Activated CD4-positive, alpha-beta T cell treated with anti-CD3 and anti-CD28 coated beads for 1 hour (primary cell): ENCODE results near the gene RETREG1.
"Not testable (repeated sequence)": the region's sequence is repeated elsewhere in the genome, so short reads cannot be mapped to it uniquely, and the experiment has no call there.

Experiments
- DNase-seq: peaks from one replicate; pipeline ENCODE4 v3.0.0-alpha.2; 2020

The RETREG1 gene

DNA sequence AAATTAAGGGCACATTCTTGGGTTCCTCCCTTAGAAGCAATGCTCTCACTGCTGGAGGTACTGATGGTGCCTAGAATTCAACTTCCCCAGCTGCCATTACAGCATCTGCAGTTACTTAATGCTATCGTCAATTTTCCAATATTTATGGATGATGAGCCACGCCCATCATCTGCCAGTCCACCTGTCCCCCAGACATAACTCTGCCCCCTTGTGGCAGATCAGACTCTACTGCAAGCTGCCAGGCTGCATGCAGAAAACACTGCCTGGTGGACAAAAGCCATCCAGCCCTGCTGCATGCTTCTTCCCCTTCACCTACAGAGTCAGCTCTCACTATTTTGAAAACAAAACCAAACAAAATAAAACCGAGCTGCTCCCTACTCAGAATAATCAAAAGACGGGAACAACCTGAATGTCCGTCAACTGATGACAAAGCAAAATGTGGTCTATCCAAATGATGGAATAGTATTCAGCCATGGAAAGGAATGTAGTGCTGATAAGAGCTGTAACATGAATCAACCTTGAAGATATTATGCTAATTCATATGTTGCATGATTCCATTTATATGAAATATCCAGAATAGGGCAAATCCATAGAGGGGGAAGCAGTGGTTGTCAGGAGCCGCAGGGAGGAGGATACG is 66.4 kb downstream of the RETREG1 start:
- no peak for DNase-seq

DNA sequence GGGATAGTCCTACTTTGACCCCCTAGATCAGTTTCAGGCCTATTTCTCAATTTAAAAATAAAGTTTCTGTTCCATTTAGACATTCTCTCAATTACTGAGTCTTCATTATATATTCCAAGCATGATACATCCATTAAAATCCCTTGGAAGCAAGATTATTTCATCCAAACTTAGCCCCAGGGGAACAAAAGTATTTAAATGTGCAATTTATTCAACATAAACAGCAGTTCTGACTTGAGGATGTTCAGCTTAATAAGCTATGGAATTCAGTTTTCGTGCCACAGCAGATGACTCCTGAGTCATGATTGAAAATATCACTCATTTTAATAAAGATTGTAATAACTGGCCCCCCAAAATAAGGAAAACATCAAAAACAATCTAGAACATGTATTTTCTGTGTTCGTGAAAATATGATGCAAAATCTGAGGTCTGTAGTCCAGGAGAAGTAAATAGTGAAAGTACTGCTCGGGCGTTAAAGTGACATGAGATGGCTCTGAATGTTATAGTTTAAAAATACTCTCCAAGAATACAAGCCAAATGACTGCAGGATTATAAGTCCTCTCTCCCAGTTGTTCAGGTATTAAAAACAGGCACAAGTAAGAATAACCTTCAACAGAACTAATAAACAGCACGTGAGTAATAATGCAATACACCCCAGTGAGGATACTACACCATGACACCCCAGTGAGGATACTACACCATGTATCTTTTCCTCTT is 67.1 kb downstream of the RETREG1 start:
- DNase-seq: no peak

DNA sequence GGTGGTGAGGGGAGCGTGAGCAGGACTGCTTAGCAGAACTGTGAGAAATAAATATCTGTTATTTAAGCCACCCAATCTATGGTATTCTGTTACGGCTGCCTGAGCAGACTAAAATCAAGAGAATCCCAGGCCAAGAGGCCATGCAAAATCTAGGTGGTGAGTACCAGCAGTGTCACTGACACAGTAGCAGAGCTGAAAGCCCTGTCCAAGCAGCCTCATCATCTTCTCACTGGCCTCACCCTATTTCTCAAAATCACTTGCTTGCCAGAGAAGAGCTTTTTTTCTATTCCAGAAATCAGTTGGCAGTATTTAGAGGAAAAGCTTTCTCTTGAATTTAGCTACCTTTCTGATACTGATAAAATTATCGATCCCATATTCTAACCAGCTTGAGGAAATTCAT is 68.0 kb downstream of the RETREG1 start:
- DNase-seq: no peak

DNA sequence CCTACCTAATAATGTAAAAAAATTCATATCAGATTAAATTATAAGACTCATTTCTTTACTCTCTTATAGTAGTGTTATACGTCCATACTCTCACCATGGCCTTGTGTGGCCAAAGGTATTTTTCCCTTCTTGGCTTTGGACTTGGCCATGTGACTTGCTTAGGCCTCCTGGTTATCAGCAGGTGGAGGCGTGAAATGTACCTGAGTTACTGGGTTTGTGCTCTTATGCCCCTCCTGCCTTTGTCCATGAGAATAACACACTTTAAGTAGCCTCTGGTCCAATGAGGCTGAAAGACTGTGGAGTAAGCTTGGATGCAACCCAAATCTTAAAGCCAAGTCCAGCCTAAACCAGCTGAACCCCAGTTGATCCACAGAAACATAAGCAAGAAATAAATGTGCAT is 68.7 kb downstream of the RETREG1 start:
- DNase-seq: no peak

DNA sequence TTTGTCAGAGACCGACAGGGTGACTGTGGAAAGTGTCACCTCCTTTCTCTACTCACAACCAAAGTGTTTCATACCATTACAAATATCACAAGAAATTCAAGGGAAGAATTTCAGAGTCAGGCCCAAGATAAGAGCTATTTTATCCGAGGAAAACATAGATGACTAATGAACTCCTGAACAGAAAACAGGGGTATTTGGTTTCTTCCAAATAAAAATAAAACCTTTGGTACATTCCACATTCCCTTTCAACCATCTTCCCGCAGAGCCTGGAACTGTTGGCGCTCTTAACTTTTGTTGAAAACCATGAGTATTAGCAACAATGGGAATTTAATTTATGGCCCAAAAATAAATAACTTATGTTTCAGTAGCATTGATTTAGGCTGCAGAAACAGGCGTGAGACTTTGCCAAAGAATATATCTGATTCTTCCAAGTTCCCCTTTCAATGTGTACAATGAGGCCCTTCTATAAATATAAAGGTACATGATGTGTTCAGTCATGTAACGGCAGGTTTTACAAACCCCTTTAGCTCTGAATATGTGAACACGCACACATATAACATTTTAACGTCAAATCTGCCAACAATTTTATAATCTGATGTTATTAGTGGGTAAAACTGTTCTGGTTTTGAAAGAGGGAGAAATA is 69.5 kb downstream of the RETREG1 start:
- DNase-seq: no peak

DNA sequence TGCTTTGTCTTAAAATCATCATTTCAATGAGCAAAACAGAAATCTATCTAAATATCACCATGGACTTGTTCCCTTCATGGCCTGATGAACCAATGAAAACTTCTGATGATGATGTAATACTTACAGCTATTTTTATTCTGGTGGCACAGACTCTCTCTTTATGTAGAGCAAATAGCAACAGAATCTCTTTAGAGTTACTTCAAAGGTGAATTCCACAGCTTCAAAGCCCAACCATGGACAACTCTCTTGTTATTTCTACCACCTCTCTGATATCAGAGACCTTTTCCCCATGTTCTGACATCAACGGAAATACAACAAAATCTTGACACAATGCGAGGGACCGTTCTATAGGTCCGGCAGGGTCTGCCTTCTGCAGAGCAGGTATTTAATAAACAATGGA is 70.1 kb downstream of the RETREG1 start:
- DNase-seq: no peak

DNA sequence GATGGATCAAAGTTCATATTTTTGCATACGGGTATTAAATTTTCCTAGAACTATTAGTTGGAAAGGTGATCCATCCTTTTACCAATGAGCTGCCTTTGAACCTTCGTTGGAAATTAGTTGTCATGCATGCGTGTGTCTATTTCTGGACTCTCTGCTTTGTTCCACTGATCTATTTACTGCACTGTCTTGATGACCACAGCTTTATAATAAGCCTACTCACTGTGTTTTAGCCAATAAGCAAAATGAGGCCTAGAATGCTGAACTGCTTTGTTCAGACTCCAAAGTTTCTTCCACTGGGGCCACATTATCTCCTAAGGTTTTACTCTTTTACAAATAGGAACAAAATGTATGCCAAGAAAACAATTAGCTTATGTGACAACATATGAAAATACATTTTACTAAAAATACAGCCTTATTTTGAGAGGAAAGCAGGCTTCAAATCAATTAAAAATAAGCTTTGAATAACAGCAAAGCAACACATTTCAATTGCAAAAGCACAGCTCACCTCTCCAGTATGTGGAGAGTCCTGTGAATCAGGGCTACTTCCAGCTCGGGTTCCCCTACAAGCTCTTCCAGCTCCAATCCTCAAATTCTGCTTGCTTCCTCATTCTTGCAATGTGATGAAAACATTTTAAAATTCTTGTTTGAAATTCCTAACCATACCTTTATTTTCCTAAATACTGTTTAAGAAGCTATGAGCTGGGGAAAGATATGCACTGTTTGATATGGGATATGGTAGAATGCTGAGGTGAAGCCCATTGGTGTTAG is 72.0 kb downstream of the RETREG1 start:
- DNase-seq: no peak

DNA sequence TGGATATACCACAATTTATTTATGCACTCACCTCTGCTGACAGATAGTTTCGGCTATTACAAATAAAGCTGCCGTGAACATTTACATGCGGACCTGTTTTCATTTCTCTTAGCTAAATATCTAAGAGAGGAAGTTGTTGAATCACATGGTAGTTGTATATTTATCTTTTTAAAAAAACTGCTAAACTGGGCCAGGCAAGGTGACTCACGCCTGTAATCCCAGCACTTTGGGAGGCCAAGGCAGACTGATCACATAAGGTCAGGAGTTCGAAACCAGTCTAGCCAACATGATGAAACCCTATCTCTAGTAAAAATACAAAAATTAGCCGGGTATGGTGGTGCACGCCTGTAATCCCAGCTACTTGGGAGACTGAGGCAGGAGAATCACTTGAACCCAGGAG is 73.6 kb downstream of the RETREG1 start:
- not testable (repeated sequence) for DNase-seq

DNA sequence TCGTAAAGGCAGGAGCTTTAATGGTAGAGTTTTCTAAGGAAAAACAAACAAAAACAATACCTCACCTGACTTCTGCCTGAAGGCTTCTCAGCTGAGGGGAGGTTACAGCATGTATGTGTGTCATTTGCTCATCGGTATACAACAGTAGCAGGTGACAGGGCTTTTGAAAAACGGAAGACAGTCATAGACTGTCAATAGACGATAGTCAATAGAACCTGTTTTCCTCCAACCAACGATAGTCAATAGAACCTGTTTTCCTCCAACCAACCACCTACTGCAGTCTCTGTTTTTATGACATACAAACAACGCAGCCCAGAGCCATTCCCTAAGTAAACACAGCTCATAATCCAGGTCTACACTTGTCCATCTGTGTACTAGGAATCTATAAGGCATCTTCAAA is 74.6 kb downstream of the RETREG1 start:
- DNase-seq: no peak

DNA sequence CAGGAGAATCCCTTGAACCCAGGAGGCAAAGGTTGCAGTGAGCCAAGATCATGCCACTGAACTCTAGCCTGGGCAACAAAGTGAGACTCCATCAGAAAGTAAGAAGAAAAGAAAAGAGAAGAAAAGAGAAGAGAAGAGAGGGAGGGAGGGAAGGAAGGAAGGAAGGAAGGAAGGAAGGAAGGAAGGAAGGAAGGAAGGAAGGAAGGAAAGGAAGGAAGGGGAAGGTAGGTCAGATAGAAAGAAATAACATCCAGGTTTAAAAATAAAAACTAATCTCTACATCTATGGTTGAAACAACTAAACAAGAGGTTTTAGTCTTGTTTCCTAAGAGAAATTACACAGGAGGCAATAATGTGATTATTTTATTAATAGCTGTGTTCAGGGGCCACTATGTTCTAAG is 75.2 kb downstream of the RETREG1 start:
- DNase-seq: not testable (repeated sequence)

DNA sequence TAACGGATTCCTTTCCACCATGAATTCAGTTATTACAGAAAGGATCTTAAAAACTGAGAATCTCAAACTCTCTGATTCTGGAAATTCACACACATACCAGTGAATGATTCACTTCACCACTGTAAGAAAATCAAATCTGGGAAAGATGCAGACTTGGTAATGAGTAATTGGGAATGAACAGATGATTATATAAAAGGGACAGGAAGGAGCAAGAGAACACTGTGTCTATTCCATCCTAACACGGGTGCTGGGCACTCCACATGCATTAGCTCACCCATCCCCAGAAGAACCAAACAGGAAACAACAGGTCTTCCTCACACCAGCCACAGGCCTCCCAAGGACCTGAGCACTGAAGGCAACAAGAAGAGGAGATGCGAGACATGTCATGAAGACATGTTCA is 76.4 kb downstream of the RETREG1 start:
- no peak for DNase-seq

DNA sequence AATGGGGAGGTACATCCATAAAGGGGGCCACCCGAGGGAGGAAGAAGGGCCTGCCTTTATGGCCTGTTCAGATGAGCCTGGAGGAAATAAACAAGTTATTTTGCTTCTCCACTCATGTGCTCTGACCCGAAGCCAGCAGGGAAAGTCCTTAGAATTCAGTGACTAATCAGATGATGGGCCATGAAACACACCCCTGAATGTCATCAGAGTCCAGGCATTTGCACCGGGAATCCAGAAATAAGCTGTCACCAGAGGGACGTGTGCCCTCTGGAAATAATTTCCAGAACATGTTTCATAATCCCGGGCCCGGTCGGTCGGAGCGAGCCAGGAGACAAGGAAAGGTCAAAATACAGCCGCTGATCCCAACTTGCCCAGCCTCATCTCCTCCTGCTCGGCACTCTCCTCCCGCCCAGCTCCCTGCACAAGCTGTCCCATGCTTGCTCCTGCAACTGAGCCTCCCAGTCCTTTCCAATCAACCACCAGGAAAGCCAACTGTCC is 77.6 kb downstream of the RETREG1 start:
- DNase-seq: no peak

DNA sequence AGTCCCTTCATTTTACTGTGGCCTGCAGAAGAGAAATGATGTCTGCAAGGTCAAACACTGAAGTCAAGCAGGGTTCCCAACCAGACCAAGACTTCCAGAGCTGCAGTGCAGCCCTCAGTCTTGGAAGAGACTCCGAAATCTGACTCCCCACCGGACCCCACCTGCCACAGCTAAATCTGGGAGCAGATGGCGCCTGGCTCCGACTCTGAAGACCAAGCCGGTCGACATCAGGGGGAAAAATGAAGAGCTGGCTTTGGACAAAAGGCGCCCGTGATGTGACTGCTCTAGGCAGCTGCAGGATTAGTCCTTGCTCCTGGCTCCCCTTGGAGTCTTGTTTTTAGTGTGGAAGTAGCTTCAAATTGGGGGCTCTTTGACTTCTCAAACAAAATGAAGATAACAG is 78.8 kb downstream of the RETREG1 start:
- DNase-seq: no peak

DNA sequence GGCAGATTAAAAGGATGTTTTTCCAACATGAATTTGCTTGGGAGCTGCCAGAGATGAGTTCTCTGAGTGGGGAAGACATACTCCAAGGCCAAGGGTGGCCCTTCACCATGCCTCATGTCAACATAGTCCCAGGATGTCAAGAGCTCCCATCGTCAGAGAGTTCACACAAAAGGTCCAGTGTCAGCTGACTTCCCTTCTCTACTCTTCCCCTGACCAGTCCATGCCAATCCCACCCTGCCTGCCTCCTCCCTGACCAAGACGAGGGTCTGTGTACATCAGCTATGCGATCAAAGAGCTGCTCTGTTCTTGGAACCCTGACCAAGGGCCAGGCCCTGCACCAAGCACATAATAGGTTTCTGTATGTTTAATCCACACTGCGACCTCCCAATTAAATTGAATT is 80.0 kb downstream of the RETREG1 start:
- no peak for DNase-seq

DNA sequence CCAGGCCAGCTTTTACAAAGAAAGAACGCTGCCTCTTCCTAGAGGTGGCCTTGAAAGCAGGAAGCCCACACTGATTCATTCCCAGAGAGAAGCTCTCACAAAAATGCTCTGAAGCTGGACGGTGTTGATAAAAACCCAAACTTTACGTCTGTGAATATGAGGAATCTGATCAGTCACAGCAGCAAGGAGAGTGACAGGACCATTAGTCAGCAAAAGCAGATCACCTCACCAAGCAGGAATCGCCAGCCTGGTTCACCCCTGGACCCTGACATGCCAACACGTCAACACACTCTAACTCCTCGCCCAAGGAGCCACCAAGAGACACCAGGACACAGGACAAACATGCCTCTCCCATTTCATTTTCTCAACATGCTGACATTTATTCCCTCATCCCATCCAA is 80.6 kb downstream of the RETREG1 start:
- no peak for DNase-seq

DNA sequence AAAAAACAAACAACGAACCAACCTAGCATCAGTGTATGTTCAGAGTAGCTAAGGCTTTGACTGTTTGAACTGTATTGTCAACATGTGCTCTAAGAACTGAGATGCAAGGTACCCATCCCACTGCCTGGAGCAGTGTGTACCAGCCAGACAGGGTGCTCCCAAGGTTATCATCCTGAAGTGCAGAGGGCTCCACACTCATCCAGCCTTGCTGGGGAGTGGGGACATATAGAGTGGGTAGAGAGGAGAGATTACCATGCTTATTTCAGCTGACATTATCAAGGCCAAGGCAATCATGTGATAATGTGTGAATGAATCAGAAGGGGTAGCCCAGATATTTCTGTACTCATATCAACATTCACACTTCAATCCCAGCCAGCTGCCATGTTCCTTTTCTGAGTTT is 82.5 kb downstream of the RETREG1 start:
- no peak for DNase-seq

DNA sequence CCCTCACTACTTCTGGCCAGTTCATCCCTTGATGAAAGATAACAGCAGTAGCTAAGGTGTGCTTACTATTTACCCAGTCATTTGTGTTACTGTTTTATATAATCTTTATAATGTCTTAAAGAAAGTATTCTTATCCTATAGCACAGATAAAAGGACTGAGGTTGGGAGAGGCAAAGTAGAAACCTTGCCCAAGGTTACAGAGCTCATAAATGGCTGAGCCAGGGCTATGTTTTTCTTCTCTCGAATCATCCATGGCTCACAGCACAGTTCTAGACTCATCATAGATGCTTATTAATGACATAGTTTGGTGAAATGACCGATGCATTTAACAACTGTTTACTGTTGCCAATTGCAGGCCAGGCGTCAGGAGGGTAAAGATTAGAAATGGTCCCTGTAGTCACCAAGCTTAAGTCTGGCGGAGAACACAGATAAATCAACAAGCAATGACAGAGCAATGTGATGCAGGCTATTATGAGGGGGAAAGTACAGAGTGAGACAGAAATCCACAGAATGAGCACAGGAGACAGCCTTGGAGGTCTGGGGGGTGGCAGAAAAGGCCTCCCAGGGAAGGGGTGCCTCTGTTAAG is 85.6 kb downstream of the RETREG1 start:
- DNase-seq: no peak

DNA sequence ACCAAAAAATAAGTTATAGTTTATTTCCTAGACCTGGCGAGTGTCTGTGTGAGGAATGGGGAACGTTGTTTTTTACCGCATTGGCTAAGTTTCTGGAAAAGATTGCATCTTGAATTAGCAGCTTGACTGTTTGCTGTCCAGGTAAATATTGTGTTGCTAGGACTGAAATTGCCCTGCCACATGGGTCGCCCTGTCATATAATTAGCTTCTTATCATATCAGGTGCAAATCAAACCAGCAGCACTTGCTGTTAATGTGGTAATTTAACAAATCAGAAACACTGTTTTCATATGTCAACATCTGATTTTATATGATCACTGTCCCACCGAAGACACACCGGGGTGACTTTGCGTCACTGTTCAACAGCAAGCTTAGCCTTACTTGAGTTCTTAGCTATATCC is 87.5 kb downstream of the RETREG1 start:
- DNase-seq: no peak

DNA sequence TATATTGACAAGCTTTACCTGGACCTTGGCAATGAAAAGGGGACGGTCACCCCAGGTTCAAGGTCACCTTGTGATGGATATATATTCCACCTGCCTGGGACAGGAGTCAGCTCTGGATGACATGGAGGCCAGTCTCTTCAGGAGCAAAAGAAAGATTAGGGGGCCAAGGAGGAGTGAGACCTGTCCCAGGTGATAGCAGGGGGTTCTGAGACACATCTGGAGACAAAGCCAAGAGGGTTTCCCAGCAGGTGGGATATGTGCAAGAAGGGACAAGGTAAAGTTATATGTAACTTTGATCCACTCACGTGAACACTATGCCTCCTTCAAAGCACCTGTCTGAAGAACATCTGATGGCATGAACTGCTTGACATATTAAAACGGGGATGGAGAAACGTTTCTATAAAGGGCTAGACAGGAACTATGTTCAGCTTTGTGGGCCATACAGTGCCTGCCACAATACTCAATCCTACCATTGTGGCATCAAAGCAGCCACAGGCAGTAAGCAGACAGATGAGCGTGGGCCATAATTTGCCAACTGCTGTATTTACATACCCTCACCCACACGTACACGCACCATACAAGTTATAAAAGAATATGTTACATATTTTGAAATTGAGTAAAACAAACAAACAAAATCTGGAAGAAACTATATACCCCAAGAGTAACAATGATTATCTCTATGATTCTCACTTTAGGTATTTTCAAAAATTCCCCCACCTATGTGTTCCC is 88.3 kb downstream of the RETREG1 start:
- DNase-seq: no peak

DNA sequence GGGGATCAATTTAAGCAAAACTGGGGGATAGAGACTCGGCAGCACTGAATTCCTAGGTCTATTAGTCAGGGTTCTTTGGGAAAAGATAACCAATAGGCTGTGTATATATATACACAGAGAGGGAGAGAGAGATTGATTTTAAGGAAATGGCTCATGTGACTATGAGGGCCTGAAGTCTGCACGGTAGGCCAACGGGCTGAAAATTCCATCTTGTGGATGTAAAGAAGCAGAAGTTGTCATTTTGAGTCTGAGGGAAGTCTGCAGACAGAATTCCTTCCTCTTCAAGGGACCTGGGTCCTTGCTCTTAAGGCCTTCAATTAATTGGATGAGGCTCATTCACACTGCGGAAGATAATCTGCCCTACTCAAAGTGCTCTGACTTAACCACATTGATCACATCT is 91.1 kb downstream of the RETREG1 start:
- DNase-seq: no peak

DNA sequence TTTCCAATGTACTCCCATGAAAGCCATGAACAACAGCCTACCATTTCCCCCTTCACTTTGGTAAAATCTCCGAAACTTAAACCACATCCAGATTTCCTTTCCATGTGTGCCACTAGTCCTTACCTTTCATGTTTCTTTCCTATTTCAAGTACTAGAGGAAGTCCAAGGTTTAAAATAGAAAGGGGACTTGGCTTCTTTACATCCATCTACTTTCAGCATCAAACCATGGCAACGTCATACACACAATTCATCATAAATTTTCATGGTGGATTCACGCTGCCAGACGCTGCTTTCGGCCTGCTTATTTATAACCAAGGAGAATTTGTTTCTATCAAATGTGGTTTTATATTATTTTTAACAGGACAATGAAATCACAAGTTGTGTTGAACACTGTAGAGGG is 92.5 kb downstream of the RETREG1 start:
- DNase-seq: no peak
